HG03575 (cell line): ENCODE data around the gene HIF1A.
"Not testable (repeated sequence)": the region's sequence is repeated elsewhere in the genome, so short reads cannot be mapped to it uniquely, and the experiment has no call there.

Source experiments
- ATAC-seq: cut with Tn5 transposase; IDR thresholded peaks from one replicate; pipeline ENCODE4 v1.9.1; 2021; ENCODE audit not compliant: unreplicated experiment, insufficient number of reproducible peaks, low FRiP score; ENCODE audit errors: extremely low read depth

Gene HIF1A

GRCh38 chr14:61733972-61734371, 38.7 kb downstream of the HIF1A start:
- ATAC-seq = no peak

DNA sequence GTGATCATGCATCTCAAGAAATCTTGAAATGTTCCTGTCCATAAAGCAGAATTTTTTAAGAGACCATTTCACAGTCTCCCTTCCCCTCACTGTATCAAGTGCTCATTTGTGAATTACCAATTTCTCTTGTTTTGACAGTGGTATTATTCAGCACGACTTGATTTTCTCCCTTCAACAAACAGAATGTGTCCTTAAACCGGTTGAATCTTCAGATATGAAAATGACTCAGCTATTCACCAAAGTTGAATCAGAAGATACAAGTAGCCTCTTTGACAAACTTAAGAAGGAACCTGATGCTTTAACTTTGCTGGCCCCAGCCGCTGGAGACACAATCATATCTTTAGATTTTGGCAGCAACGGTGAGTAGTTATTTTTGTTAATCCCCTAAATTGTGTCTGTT, 41.4 kb downstream of the HIF1A start:
- ATAC-seq = no peak

DNA sequence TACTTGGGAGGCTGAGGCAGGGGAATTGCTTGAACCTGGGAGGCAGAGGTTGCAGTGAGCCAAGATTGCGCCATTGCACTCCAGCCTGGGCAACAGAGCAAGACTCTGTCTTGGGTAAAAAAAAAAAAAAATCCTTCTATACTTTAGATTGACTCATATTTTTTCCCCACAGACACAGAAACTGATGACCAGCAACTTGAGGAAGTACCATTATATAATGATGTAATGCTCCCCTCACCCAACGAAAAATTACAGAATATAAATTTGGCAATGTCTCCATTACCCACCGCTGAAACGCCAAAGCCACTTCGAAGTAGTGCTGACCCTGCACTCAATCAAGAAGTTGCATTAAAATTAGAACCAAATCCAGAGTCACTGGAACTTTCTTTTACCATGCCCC, 42.6 kb downstream of the HIF1A start:
- no peak for ATAC-seq

DNA sequence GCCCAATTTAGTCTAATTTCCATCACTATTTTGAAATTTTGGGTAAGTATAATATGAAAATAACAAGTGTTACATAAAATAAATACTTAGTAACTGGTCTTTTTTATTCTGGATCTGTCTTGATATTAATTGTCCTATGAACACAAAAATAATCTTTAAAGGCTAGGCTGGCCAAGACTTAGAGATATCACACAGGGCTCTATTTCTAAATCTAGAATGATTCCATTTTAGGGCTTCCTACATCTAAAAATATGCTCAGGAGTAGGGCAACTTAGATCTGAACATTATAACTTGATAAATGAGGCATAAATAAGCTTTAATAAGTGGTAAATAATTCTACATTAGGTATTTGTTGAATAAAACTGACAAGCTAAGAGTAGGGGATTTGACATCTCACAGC, 43.8 kb downstream of the HIF1A start:
- no peak for ATAC-seq

DNA sequence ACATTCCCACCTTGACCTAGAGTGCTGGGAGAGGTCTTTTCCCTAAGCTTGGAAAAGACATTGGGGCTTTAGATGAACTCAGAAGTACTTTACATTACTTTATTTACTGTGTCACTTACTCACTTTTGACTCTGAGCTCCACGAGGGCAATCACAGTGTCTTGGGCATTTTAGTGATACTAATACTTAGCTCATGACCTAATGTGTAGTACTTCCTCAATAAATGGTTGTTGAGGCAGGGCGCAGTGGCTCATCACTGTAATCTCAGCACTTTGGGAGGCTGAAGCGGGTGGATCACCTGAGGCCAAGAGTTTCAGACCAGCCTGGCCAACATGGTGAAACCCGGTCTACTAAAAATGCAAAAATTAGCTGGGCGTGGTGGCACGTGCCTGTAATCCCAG, 47.1 kb downstream of the HIF1A start:
- no peak for ATAC-seq

- no peak for ATAC-seq
Measured at GRCh38 chr14:61744238-61744637, 48.9 kb downstream of the HIF1A start.

- not testable (repeated sequence) for ATAC-seq
Measured at GRCh38 chr14:61746346-61746745, 51.0 kb downstream of the HIF1A start.

DNA sequence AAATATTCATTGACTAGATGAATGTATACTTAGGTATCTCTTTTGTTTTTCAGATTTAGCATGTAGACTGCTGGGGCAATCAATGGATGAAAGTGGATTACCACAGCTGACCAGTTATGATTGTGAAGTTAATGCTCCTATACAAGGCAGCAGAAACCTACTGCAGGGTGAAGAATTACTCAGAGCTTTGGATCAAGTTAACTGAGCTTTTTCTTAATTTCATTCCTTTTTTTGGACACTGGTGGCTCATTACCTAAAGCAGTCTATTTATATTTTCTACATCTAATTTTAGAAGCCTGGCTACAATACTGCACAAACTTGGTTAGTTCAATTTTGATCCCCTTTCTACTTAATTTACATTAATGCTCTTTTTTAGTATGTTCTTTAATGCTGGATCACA, 51.6 kb downstream of the HIF1A start:
- ATAC-seq = no peak

DNA sequence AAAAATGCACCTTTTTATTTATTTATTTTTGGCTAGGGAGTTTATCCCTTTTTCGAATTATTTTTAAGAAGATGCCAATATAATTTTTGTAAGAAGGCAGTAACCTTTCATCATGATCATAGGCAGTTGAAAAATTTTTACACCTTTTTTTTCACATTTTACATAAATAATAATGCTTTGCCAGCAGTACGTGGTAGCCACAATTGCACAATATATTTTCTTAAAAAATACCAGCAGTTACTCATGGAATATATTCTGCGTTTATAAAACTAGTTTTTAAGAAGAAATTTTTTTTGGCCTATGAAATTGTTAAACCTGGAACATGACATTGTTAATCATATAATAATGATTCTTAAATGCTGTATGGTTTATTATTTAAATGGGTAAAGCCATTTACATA, 52.0 kb downstream of the HIF1A start:
- no peak for ATAC-seq

- no peak for ATAC-seq
Measured at GRCh38 chr14:61749264-61749663, 54.0 kb downstream of the HIF1A start.

GRCh38 chr14:61749867-61750266, 54.6 kb downstream of the HIF1A start:
- ATAC-seq = no peak

DNA sequence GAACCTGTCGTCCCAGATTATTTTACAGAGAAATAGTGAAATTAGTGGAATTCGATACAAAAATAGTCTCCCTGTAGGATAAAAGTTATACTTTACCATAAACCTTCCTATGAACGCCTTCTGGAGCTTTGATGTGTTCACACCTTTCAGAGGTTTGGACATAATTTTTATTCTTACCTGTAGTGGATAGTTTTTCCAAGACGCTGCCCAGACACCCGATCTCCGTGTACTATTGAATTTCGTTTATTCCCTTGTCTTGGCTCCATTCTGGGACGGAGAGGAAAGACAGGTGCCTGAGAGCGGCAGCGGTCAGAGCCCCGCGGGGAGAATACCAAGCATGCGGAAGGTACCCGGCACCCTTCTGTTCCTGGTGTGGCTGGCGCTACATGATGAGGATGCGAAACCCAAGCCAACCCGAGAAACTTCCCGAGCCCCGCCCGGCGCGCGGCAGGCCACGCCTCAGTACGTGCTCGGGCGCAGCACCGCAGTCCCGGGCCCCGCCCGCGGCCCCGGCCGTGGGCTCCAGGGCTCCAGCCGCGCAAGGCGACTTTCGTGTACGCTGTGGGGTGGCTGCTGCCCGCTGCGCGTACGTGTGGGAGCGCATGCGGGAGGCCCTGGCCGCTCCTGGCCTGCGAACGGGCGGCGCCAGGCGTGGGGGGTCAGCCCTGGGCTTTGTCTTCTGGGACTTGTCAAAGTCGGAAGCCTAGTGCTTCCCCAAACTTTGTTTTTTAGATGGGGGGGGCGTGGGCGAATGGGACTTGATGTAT, 55.6 kb downstream of the HIF1A start:
- peak; percentile 48 for ATAC-seq

DNA sequence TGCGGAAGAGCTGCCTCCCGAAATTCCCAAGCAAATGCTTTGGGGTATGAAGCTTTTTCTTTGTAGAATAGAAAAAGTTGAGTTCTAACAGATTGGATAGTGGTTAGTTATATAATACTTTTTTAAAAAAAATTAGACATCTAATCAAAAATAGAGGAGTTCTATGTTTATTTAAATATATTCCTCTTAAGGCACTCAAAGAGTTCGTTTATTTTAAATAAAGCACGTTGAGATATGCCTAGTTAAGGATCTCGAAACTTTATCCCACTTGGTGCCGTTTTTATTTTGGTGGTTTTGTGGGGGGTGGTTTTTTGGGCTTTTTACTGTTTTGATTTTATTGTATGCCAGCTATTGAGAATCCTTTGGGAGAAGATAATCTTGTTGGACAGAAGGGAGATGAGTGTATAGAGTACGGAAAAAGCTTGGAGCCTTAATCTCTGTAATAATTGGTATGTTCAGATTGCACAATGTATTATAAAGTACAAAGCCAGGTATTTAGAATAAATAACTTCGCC, 56.2 kb downstream of the HIF1A start:
- ATAC-seq = no peak

GRCh38 chr14:61752626-61753025, 57.3 kb downstream of the HIF1A start:
- ATAC-seq = peak; percentile 47

GRCh38 chr14:61753631-61754030, 58.3 kb downstream of the HIF1A start:
- no peak for ATAC-seq

DNA sequence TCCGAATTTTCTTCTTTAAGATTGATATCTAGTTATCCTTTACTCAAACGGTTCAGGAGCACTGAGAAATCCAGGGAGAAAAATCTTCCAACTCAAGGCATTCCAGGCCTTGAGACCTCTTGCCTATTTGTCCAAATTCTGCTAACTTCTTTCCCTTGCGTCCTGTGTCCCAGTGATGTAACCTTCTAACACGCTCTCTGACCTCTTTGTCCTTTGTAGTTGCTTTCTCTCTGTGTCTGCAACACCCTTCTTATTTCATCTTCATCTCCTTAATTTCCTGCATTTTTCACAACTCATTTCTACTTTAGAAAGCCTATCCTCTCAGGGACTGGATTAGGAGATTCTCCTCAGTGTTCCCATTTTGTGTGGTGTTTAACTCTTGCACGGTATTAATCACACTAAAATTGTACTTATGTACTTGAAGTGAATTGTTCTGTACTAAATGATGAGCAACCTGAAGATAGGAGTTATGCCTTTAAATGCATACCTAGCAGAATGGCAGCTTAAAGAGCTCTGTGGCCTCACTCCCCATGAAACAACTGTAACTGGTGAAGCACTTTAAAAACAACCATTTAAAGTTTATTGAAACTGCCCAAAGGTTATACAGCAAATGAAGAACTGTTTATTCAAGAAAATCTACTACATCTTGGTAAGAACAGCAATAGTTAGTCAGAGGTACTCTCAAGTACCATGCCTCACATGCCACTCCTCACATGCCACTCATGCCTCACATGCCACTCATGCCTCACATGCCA, 59.5 kb downstream of the HIF1A start:
- no peak for ATAC-seq

DNA sequence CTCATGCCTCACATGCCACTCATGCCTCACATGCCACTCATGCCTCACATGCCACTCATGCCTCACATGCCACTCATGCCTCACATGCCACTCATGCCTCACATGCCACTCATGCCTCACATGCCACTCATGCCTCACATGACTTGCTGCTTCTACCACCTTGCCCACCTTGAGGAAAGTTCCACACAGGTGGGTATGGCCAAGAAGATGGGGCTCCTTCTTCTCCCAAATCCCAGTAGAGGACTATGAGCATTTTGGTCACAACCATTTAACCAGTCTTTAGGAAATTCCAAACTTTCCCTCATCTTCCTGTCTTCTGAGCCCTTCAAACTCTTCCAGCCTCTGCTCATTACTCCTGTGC, 60.0 kb downstream of the HIF1A start:
- ATAC-seq = not testable (repeated sequence)

DNA sequence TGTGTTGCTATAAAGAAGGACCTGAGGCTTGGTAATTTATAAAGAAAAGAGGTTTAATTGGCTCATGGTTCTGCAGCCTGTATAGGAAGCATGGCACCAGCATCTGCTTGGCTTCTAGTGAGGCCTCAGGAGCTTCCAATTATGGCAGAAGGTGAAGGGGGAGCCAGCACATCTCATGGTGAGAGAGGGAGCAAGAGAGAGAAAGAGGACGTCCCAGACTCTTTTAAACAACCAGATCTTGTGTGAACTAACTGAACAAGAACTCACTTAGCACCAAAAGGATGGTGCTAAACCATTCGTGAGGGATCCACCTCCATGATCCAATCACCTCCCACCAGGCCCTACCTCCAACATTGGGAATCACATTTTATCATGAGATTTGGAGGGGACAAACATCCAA, 60.8 kb downstream of the HIF1A start:
- ATAC-seq = no peak

- no peak for ATAC-seq
Measured at GRCh38 chr14:61759878-61760277, 64.6 kb downstream of the HIF1A start.

DNA sequence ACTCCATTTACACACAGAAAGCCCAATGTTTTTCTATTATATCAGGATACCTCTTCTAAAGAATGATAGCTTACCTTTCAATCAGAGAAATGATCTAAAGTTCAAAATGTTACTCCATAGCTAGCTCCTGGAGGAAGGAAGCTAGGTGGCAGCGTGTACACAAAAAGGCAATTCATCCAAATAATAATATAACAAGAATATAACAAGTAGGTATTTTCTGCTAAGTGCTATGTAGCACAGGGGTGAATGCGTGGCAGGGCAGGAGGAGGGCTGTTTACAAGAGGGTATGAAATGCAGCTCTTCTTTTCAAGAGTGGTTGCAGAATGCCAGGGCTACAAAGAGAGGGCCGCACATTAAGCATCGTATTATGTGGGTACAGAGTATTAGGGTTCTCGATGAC, 66.2 kb downstream of the HIF1A start:
- ATAC-seq = peak; percentile 1
